ENCODE data around the gene REC8. TPM values are rescaled to one million over a fixed set of nuclear protein-coding genes. Genes with fewer than 3 reads are reported as not detected.

The REC8 gene
- total and polyA plus RNA-seq, 2 of the 13 experiments (the other 11 are each of a cell fraction or from before 2014, with no cell fraction given): 3.4 to 14.7 TPM

GRCh38 chr14:24135584-24135833, 36.4 kb upstream of the REC8 start (continued):
- no peak for TF ChIP-seq ZNF10 (CRISPR knock-in tag; IDR thresholded peaks at IDR 0.05; ENCODE audit: borderline replicate concordance, low read depth)
- no peak for TF ChIP-seq KLF11 (CRISPR knock-in tag; IDR thresholded peaks at IDR 0.05)
- TF ChIP-seq LCORL (IDR thresholded peaks at IDR 0.05): no peak
- TF ChIP-seq LCORL (CRISPR knock-in tag; IDR thresholded peaks at IDR 0.05): no peak
- TF ChIP-seq PHF5A (CRISPR knock-in tag; IDR thresholded peaks at IDR 0.05; ENCODE audit: low read depth, unreplicated experiment): peak; percentile 19
- no peak for TF ChIP-seq KDM5B (CRISPR knock-in tag; IDR thresholded peaks at IDR 0.05; ENCODE audit: borderline replicate concordance)
- TF ChIP-seq YY1 (IDR thresholded peaks at IDR 0.05; ENCODE audit: insufficient read depth, insufficient replicate concordance, low read depth, low read length): no peak
- no peak for TF ChIP-seq ISL2 (CRISPR knock-in tag; IDR thresholded peaks at IDR 0.05)
- no peak for TF ChIP-seq ARNTL (CRISPR knock-in tag; IDR thresholded peaks at IDR 0.05)
- TF ChIP-seq MAZ (IDR thresholded peaks at IDR 0.05; ENCODE audit: borderline replicate concordance, low read depth, low read length): no peak
- TF ChIP-seq MAZ (CRISPR knock-in tag; IDR thresholded peaks at IDR 0.05; ENCODE audit: low read depth): no peak
- TF ChIP-seq ZBTB43 (CRISPR knock-in tag; conservative IDR thresholded peaks at IDR 0.05): no peak
- no peak for TF ChIP-seq ZFP41 (CRISPR knock-in tag; IDR thresholded peaks at IDR 0.05; ENCODE audit: borderline replicate concordance)
- TF ChIP-seq ZNF850 (CRISPR knock-in tag; conservative IDR thresholded peaks at IDR 0.05): no peak
- no peak for TF ChIP-seq ZNF709 (CRISPR knock-in tag; IDR thresholded peaks at IDR 0.05)
- TF ChIP-seq ELF1 (CRISPR knock-in tag; IDR thresholded peaks at IDR 0.05): no peak
- TF ChIP-seq SNAPC4 (CRISPR knock-in tag; IDR thresholded peaks at IDR 0.05): no peak
- no peak for TF ChIP-seq MNT (IDR thresholded peaks at IDR 0.05)
- TF ChIP-seq ZFP90 (CRISPR knock-in tag; IDR thresholded peaks at IDR 0.05; ENCODE audit: borderline replicate concordance): no peak
- no peak for TF ChIP-seq SRSF9 (IDR thresholded peaks at IDR 0.05; ENCODE audit: borderline replicate concordance, insufficient read depth, low read depth, low read length, poor library complexity, severe bottlenecking)
- TF ChIP-seq ZSCAN21 (CRISPR knock-in tag; IDR thresholded peaks at IDR 0.05; ENCODE audit: borderline replicate concordance): no peak
- TF ChIP-seq MZF1 (CRISPR knock-in tag; IDR thresholded peaks at IDR 0.05; ENCODE audit: borderline replicate concordance): peak; percentile 87; the same call in 1 of the 2 replicates
- no peak for TF ChIP-seq KDM1A (CRISPR knock-in tag; IDR thresholded peaks at IDR 0.05)
- TF ChIP-seq RAD51 (IDR thresholded peaks at IDR 0.05; ENCODE audit: borderline replicate concordance): no peak
- peak; percentile 24; the same call in 1 of the 2 replicates for TF ChIP-seq MATR3 (CRISPR knock-in tag; IDR thresholded peaks at IDR 0.05)

Data from HepG2 (cell line).